AG10803 (cell line): ENCODE measurements around the gene AFF1.

Source experiments
- DNase-seq: peaks from one replicate; pipeline ENCODE4 v3.0.0; 2010; ENCODE audit warnings: low read depth
- H3K4me3 ChIP-seq: 2 replicates; pipeline ENCODE4 v1.5.1; 2011; ENCODE audit warnings: mild to moderate bottlenecking, low read length, control low read depth
- CTCF ChIP-seq: conservative IDR thresholded peaks from 2 replicates; pipeline ENCODE4 v1.5.1; 2011; ENCODE audit warnings: mild to moderate bottlenecking, low read length, control low read depth, inconsistent platforms

AFF1 gene

GRCh38 chr4:87045659-87046058 is 110.8 kb downstream of the AFF1 start:
- TF ChIP-seq CTCF: no peak
- no peak overlapping the region for H3K4me3 ChIP-seq
- no peak for DNase-seq

- TF ChIP-seq CTCF: no peak
- peak; percentile 81 for DNase-seq
- no peak overlapping the region for H3K4me3 ChIP-seq
Measured at GRCh38 chr4:87046121-87046551, 111.3 kb downstream of the AFF1 start.

DNA sequence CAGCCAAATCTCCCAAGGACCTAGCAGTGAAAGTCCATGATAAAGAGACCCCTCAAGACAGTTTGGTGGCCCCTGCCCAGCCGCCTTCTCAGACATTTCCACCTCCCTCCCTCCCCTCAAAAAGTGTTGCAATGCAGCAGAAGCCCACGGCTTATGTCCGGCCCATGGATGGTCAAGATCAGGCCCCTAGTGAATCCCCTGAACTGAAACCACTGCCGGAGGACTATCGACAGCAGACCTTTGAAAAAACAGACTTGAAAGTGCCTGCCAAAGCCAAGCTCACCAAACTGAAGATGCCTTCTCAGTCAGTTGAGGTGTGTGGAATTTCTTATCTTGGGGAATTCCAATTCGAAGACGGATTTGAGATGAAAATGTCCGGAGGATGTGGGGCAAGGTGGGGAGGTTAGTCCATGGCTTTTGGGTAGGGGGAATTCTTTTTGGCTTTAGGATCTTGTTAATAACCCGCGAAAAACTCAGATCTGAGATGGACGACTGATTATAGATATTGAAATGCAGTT is 112.5 kb downstream of the AFF1 start:
- no peak overlapping the region for H3K4me3 ChIP-seq
- no peak for DNase-seq
- no peak for TF ChIP-seq CTCF

DNA sequence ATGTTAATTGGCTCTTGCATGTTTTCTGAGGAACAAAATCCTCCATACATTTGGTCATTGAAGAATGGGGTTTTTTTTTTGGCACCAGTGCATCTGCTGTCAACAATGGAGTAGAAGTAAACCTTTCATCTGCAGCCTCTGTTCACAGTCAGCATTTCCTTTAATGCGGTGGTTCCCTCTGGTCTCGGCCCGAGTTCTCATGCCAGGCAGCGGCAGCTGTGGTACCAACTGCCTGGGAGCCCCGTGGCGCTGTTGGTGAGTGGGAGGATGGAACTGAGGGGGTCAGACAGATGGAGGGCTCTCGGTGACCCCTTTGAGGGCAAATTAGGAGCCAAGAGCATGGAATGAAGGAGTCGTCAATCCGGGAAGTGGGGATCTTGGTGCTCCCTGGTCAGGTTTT is 114.7 kb downstream of the AFF1 start:
- DNase-seq: no peak
- H3K4me3 ChIP-seq: no peak overlapping the region
- no peak for TF ChIP-seq CTCF

- no peak for DNase-seq
- TF ChIP-seq CTCF: no peak
- no peak overlapping the region for H3K4me3 ChIP-seq
Measured at GRCh38 chr4:87050596-87050995, 115.8 kb downstream of the AFF1 start.

GRCh38 chr4:87051121-87051713 is 116.4 kb downstream of the AFF1 start:
- no peak for DNase-seq
- H3K4me3 ChIP-seq: no peak overlapping the region
- no peak for TF ChIP-seq CTCF

DNA sequence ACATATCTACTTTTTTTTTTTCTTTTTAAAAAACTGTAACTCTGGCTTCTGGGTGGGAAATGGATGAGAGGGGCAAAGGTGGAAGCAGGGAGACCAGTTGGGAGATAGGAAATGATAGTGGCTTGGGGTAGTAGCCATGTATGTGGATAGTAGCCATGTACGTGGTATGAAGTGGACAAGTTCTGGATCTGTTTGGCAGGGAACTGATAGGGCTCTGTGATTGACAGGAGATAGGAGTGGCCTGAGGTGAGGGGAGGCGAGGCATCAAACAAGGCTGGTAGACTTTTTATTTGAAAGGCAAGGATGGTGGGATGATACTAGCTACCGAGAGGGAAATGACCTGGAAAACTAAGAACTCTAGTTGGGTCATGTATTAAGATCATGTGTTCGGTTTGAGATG is 117.8 kb downstream of the AFF1 start:
- no peak for DNase-seq
- no peak overlapping the region for H3K4me3 ChIP-seq
- no peak for TF ChIP-seq CTCF
